SK-N-SH (cell line): Measurements from ENCODE around the gene BBX. TPM values are rescaled to one million over a fixed set of nuclear protein-coding genes. Genes with fewer than 3 reads are reported as not detected.

ENCODE experiments used
- CTCF ChIA-PET: fragments of 300-600, 350-600 bp; formaldehyde crosslinking; extraction: SDS; loops from one replicate; lab custom pipeline; 2021; lab: Yijun Ruan, JAX
- POLR2A ChIA-PET: fragments of 350-600 bp; sonication (Branson Sonifier 250); formaldehyde crosslinking; extraction: SDS; loops from one replicate; lab custom pipeline; 2020; ENCODE audit warnings: antibody characterized with exemption, inconsistent platforms; lab: Yijun Ruan, JAX
- DNase-seq: peaks from one replicate; pipeline ENCODE4 v3.0.0; 2012
- H2AFZ ChIP-seq: fragments of 200-600 bp; sonication (generic); 2 replicates; pipeline ENCODE4 v1.8.1; 2016; ENCODE audit warnings: antibody characterized with exemption, mild to moderate bottlenecking, low read depth
- H3F3A ChIP-seq: fragments of 200-600 bp; sonication (generic); replicated peaks from 2 replicates; pipeline ENCODE3; 2016; ENCODE audit warnings: antibody characterized with exemption, mild to moderate bottlenecking; ENCODE audit not compliant: insufficient read depth
- H3K27ac ChIP-seq, 2 experiments: fragments of 200-500 bp in 1 of 2; fragments of 200-600 bp in 1 of 2; sonication (Bioruptor generic) in 1 of 2; sonication (generic), shearing (Covaris generic) in 1 of 2; 2 replicates each; pipeline versions ENCODE4 v1.5.1 to v1.6.1; 2014 to 2016; ENCODE audit warnings: low read depth in 2 of 2, inconsistent platforms in 1 of 2, low read length in 1 of 2, mild to moderate bottlenecking in 1 of 2, mixed read lengths in 1 of 2
- H3K27me3 ChIP-seq: fragments of 200-600 bp; sonication (generic), shearing (Covaris generic); 2 replicates; pipeline ENCODE4 v1.6.1; 2016; ENCODE audit warnings: mixed run types; ENCODE audit not compliant: insufficient read depth
- H3K36me3 ChIP-seq, 2 experiments: fragments of 200-500 bp in 1 of 2; fragments of 200-600 bp in 1 of 2; sonication (Bioruptor generic) in 1 of 2; sonication (generic) in 1 of 2; replicated peaks in 1 of 2; 2 replicates each; pipeline versions ENCODE3 to v1.5.1; 2014 to 2016; ENCODE audit warnings: low read length in 1 of 2, mild to moderate bottlenecking in 1 of 2; ENCODE audit not compliant: insufficient read depth in 2 of 2, control insufficient read depth in 1 of 2
- H3K4me1 ChIP-seq, 2 experiments: fragments of 200-500 bp in 1 of 2; fragments of 200-600 bp in 1 of 2; sonication (Bioruptor generic) in 1 of 2; sonication (generic), shearing (Covaris generic) in 1 of 2; 2 replicates each; pipeline versions ENCODE4 v1.5.1 to v1.6.1; 2014 to 2016; ENCODE audit warnings: low read depth in 1 of 2, low read length in 1 of 2, mixed run types in 1 of 2; ENCODE audit not compliant: insufficient read depth in 2 of 2, control insufficient read depth in 1 of 2
- H3K4me2 ChIP-seq: fragments of 200-600 bp; sonication (generic), shearing (Covaris generic); 2 replicates; pipeline ENCODE4 v1.6.1; 2017; ENCODE audit warnings: mixed run types
- H3K4me3 ChIP-seq, 2 experiments: fragments of 200-500 bp in 1 of 2; fragments of 200-600 bp in 1 of 2; sonication (Bioruptor generic) in 1 of 2; sonication (generic), shearing (Covaris generic) in 1 of 2; 2 replicates each; pipeline versions ENCODE4 v1.5.1 to v1.8.1; 2014 to 2016; ENCODE audit warnings: low read depth in 2 of 2, inconsistent platforms in 1 of 2, low read length in 1 of 2, mild to moderate bottlenecking in 1 of 2, mixed read lengths in 1 of 2, moderate library complexity in 1 of 2
- H3K79me2 ChIP-seq: fragments of 200-600 bp; sonication (generic); 2 replicates; pipeline ENCODE4 v1.8.1; 2017; ENCODE audit warnings: mild to moderate bottlenecking; ENCODE audit not compliant: insufficient read depth
- H3K9ac ChIP-seq: fragments of 200-600 bp; sonication (generic); 2 replicates; pipeline ENCODE4 v1.6.1; 2017; ENCODE audit warnings: mixed run types
- H3K9me2 ChIP-seq: fragments of 200-600 bp; sonication (generic); 2 replicates; pipeline ENCODE4 v1.6.1; 2017; ENCODE audit warnings: mixed run types
- H3K9me3 ChIP-seq: fragments of 200-600 bp; sonication (generic); 2 replicates; pipeline ENCODE4 v1.6.1; 2017; ENCODE audit warnings: mixed run types, mild to moderate bottlenecking, moderate library complexity
- H4K20me1 ChIP-seq: fragments of 200-600 bp; sonication (generic); 2 replicates; pipeline ENCODE4 v1.6.1; 2017; ENCODE audit warnings: mild to moderate bottlenecking, mixed run types; ENCODE audit not compliant: insufficient read depth
- FOSL2 ChIP-seq: IDR thresholded peaks from 2 replicates; pipeline ENCODE4 v1.4.0; 2012; ENCODE audit warnings: low read depth, mild to moderate bottlenecking, moderate library complexity, borderline replicate concordance
- GABPA ChIP-seq: IDR thresholded peaks from 2 replicates; pipeline ENCODE4 v1.4.0; 2012; ENCODE audit warnings: low read depth, mild to moderate bottlenecking
- JUND ChIP-seq: IDR thresholded peaks from 2 replicates; pipeline ENCODE4 v1.4.0; 2012
- MAX ChIP-seq: IDR thresholded peaks from 2 replicates; pipeline ENCODE4 v1.4.0; 2012; ENCODE audit warnings: low read depth
- MEF2A ChIP-seq: IDR thresholded peaks from 2 replicates; pipeline ENCODE4 v1.4.0; 2012; ENCODE audit warnings: low read depth, borderline replicate concordance
- NFIC ChIP-seq: IDR thresholded peaks from 2 replicates; pipeline ENCODE4 v1.4.0; 2012; ENCODE audit warnings: borderline replicate concordance
- REST ChIP-seq: IDR thresholded peaks from 2 replicates; pipeline ENCODE4 v1.6.1; 2012; ENCODE audit warnings: mild to moderate bottlenecking, low read depth, low read length, moderate library complexity
- RFX5 ChIP-seq: IDR thresholded peaks from 2 replicates; pipeline ENCODE4 v1.6.1; 2012; ENCODE audit warnings: mild to moderate bottlenecking, improper control_type of control experiment, low read length
- RXRA ChIP-seq: IDR thresholded peaks from 2 replicates; pipeline ENCODE4 v1.4.0; 2012; ENCODE audit warnings: low read depth, mild to moderate bottlenecking, borderline replicate concordance
- SIN3A ChIP-seq: IDR thresholded peaks from 2 replicates; pipeline ENCODE4 v1.6.1; 2012; ENCODE audit warnings: low read depth, mild to moderate bottlenecking, low read length, moderate library complexity, borderline replicate concordance
- TEAD4 ChIP-seq: IDR thresholded peaks from 2 replicates; pipeline ENCODE4 v1.4.0; 2012; ENCODE audit warnings: mild to moderate bottlenecking, borderline replicate concordance; ENCODE audit not compliant: insufficient read depth
- USF1 ChIP-seq: IDR thresholded peaks from 2 replicates; pipeline ENCODE4 v1.4.0; 2012; ENCODE audit warnings: low read depth, borderline replicate concordance
- WGBS: methylation state at CpG from one replicate; pipeline ENCODE4 v1.1.6; 2017; ENCODE audit warnings: low lambda C conversion rate; 5-methylcytosine and 5-hydroxymethylcytosine counted together
- polyA plus RNA-seq, 3 experiments: library from polyadenylated mRNA; depleted of rRNA; stranded (reverse); fragments of >200 nt; gene quantifications; 2 replicates each; pipeline ENCODE4 v1.2.3, GENCODE V29; 2012
- TF ChIP-seq, protein P1 (sequence below): IDR thresholded peaks from 2 replicates; pipeline ENCODE4; 2012

BBX gene
- polyA plus RNA-seq, 1 of the 3 experiments (the other 2 are of a cell fraction): 14.2 TPM

- no peaks in the 10 kb centered on the region for H4K20me1 ChIP-seq
- H3K36me3 ChIP-seq: peaks cover 0 to 3% of the 10 kb centered on the region in 2 experiments
- no peaks in the 10 kb centered on the region for H3K9me2 ChIP-seq
- H3K27me3 ChIP-seq: no peaks in the 10 kb centered on the region
- H3K4me2 ChIP-seq: 0 out of 2 replicates have a peak overlapping the region, but pooled peaks have one; percentile 20
- no peaks in the 10 kb centered on the region for H3K9me3 ChIP-seq
- no peak overlapping the region for H3K9ac ChIP-seq
- no peaks in the 10 kb centered on the region for H3F3A ChIP-seq
- H2AFZ ChIP-seq: no peak overlapping the region
- no peaks in the 10 kb centered on the region for H3K79me2 ChIP-seq
- no peak overlapping the region for H3K4me3 ChIP-seq
- peaks cover 4 to 11% of the 10 kb centered on the region in 2 experiments; a peak in 3 of 4 replicates for H3K4me1 ChIP-seq
- H3K27ac ChIP-seq: no peak overlapping the region
- 50% methylated on average over 1 of the region's 1 CpG for WGBS
- no peak for DNase-seq
- TF ChIP-seq REST: no peak
- TF ChIP-seq RXRA: peak; percentile 58; the same call in 1 of the 2 replicates
- TF ChIP-seq, protein P1, sequence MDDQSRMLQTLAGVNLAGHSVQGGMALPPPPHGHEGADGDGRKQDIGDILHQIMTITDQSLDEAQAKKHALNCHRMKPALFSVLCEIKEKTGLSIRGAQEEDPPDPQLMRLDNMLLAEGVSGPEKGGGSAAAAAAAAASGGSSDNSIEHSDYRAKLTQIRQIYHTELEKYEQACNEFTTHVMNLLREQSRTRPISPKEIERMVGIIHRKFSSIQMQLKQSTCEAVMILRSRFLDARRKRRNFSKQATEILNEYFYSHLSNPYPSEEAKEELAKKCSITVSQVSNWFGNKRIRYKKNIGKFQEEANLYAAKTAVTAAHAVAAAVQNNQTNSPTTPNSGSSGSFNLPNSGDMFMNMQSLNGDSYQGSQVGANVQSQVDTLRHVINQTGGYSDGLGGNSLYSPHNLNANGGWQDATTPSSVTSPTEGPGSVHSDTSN: no peak
- 0 out of 2 replicates have a peak, but pooled peaks have one; percentile 17 for TF ChIP-seq NFIC
- TF ChIP-seq FOSL2: peak; percentile 9; the same call in 1 of the 2 replicates
- peak; percentile 24; the same call in 1 of the 2 replicates for TF ChIP-seq TEAD4
- no peak for TF ChIP-seq MAX
- CTCF ChIA-PET: no interaction called here
- POLR2A ChIA-PET: no interaction called here
These were observed 290.3 kb downstream of the BBX start for GRCh38 chr3:107813026-107813425.

GRCh38 chr3:107816107-107816506, 293.3 kb downstream of the BBX start:
- Histone ChIP-seq H3F3A (no peaks in the 10 kb centered on the region), H3K9ac (no peak overlapping the region), H3K4me1 (peaks cover 2 to 11% of the 10 kb centered on the region in 2 experiments; a peak in 2 of 4 replicates), H3K9me2 (no peaks in the 10 kb centered on the region), H3K27me3 (no peaks in the 10 kb centered on the region), H3K4me3 (no peak overlapping the region), H3K79me2 (no peaks in the 10 kb centered on the region), H3K36me3 (no peaks in the 10 kb centered on the region), H3K9me3 (no peaks in the 10 kb centered on the region), H3K4me2 (no peak overlapping the region), H4K20me1 (no peaks in the 10 kb centered on the region), H2AFZ (no peak overlapping the region), H3K27ac (no peak overlapping the region)
- WGBS: 88% methylated on average over 6 of the region's 6 CpGs
- CTCF ChIA-PET: interaction anchor here (1.1 kb wide), 1 partner anchor 184 kb away, joined by 3 read pairs; no protein-coding TSS in a partner anchor
- TF ChIP-seq JUND (no peak), USF1 (no peak), MEF2A (no peak), FOSL2 (no peak), SIN3A (no peak), GABPA (no peak), RFX5 (no peak)
- no peak for DNase-seq
- POLR2A ChIA-PET: no interaction called here
